ENCODE results near the gene BAD.
"Not testable (repeated sequence)": the region's sequence is repeated elsewhere in the genome, so short reads cannot be mapped to it uniquely, and the experiment has no call there.

The BAD gene

DNA sequence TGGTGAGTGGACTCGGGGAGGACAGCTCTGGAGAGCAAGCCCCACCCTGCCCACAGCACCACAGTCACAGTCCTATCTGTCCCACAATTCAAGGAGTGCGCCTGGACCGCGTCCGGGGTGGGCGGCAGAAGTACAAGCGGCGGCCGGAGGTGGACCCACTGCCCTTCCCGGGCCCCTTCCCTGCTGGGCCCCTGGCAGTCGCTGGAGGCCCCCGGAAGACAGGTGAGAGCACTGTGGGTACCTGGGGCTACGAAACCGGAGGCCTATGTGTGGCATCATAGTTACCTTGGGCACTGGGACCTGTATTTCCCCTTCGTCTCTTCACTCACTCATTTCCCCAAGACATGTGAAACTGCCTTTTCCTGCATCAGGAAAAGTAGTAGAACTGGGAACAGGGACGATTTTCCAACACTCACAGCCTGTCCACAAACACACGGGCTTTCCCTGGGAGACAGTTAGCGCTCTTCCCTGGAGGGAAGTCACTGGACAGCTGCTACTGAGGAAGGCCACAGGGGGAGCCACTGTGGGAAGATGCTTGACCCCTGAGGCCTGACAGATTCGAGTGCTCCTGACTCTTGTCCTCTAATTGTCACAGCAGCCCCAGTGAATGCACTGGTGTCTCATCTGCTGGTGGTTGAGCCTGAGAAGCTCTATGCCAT lies 29.8 kb upstream of the BAD start:
- DNase-seq (ENCODE audit: insufficient read length, low spot score) = no peak
- TF ChIP-seq, protein P1, sequence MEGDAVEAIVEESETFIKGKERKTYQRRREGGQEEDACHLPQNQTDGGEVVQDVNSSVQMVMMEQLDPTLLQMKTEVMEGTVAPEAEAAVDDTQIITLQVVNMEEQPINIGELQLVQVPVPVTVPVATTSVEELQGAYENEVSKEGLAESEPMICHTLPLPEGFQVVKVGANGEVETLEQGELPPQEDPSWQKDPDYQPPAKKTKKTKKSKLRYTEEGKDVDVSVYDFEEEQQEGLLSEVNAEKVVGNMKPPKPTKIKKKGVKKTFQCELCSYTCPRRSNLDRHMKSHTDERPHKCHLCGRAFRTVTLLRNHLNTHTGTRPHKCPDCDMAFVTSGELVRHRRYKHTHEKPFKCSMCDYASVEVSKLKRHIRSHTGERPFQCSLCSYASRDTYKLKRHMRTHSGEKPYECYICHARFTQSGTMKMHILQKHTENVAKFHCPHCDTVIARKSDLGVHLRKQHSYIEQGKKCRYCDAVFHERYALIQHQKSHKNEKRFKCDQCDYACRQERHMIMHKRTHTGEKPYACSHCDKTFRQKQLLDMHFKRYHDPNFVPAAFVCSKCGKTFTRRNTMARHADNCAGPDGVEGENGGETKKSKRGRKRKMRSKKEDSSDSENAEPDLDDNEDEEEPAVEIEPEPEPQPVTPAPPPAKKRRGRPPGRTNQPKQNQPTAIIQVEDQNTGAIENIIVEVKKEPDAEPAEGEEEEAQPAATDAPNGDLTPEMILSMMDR (IDR thresholded peaks at IDR 0.05; ENCODE audit: insufficient read depth, missing control alignments) = no peak
- no peak for FAIRE-seq

DNA sequence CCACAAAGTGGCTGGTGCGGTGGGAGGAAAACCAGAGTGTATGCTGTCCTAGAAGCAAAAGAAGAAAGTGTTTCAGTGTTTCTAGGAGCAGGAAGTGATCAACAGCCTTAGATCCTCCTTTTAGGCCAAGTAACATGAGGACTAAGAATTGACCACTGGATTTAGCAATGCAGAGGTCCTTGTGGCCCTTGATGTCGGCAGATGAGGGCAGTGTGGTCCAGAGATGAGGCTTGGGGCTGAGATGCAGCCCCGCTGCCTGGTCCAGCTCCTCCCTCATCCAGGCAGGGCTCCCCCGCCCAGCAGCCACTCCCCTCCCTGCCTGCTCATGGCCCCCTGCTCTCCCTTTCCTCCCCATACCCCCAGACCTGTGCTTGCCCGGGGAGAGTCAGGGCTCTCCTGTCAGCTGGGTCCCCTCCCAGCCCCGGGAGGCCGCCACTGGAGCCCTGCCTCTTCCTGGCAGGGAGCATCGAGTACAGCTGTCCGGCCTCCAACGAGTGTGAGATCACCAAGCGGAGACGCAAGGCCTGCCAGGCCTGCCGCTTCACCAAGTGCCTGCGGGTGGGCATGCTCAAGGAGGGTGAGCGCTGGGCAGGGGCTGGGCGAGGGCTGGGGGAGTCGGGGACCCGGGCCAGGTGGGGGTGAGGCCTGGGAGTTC lies 29.2 kb upstream of the BAD start:
- no peak for DNase-seq (ENCODE audit: insufficient read length, low spot score)
- TF ChIP-seq, protein P1 (IDR thresholded peaks at IDR 0.05; ENCODE audit: insufficient read depth, missing control alignments) = no peak
- no peak for FAIRE-seq

DNA sequence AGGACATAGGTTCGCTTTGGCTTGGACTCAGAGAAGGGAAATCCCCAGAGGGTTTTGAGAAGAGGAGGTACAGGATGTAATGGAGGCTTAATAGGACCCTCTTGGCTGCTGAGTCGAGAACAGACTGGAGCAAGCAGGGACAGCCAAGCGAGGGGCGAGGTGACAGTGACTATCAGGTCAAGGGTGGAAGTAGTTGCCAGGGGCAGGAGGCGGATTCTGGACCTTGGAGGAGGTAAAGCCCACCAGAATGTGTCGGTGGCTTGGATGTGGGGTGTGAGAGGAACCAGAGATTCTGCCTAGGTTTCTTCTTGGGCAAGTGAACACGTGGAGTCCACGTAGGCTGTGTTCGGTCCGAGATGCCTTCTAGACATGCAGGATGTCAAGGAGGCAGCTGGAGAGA lies 28.5 kb upstream of the BAD start:
- FAIRE-seq (no peak), DNase-seq (ENCODE audit: insufficient read length, low spot score) (no peak)
- TF ChIP-seq, protein P1 (IDR thresholded peaks at IDR 0.05; ENCODE audit: insufficient read depth, missing control alignments) = no peak

DNA sequence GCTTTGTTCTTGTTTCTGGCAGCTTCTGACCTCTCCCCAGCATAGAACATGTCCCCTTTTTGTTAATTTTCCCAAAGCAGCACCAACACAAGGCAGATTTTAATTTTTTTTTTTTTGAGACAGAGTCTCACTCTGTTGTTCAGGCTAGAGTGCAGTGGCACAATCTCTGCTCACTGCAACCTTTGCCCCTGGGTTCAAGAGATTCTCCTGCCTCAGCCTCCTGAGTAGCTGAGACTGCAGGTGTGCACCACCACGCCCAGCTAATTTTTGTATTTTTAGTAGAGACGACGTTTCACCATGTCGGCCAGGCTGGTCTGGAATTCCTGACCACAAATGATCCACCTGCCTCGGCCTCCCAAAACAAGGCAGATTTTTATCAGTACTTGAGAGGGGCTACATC lies 23.3 kb upstream of the BAD start:
- not testable (repeated sequence) for FAIRE-seq; DNase-seq (ENCODE audit: insufficient read length, low spot score)

DNA sequence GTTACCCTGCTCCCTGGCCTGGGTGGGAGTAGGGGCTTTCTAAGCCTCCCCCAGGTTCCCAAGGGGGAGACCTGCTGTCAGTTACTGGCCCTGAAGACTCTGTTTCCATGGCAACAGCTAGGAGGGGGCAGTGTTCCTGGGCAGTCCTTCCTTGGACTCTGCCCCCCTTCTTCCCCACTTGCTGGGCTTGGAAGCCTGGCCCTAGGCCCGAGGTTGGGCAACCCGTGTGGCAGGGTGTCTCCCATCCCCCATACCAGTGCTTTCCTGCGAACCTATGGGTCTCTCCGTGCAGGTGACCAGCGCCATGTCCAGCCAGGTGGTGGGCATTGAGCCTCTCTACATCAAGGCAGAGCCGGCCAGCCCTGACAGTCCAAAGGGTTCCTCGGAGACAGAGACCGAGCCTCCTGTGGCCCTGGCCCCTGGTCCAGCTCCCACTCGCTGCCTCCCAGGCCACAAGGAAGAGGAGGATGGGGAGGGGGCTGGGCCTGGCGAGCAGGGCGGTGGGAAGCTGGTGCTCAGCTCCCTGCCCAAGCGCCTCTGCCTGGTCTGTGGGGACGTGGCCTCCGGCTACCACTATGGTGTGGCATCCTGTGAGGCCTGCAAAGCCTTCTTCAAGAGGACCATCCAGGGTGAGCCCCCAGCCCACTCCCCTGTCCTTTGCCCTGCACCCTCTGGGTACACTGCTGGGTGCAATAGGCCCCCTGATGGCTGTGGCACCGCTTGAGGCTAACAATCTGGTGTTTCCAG lies 22.6 kb upstream of the BAD start:
- FAIRE-seq = no peak
- TF ChIP-seq, protein P1 (IDR thresholded peaks at IDR 0.05; ENCODE audit: insufficient read depth, missing control alignments) = no peak
- DNase-seq (ENCODE audit: insufficient read length, low spot score) = no peak

DNA sequence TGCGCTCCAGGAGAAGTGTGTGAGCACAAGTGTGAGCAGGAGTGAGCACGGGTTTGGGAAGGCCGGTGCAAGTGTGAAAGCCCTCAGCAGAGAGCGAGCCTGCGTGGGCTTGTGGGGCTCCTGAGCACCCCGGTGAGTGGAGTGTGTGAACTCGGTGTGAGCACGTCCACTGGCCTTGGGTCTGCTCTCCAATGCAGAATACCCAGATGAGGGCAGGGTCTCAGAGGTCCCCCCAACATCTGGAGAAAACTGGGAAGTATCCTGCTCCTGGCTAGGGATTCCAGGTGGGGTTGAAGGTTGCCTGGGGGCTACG lies 22.1 kb upstream of the BAD start:
- DNase-seq (ENCODE audit: insufficient read length, low spot score) (no peak), FAIRE-seq (no peak)
- TF ChIP-seq, protein P1 (IDR thresholded peaks at IDR 0.05; ENCODE audit: insufficient read depth, missing control alignments) = no peak

DNA sequence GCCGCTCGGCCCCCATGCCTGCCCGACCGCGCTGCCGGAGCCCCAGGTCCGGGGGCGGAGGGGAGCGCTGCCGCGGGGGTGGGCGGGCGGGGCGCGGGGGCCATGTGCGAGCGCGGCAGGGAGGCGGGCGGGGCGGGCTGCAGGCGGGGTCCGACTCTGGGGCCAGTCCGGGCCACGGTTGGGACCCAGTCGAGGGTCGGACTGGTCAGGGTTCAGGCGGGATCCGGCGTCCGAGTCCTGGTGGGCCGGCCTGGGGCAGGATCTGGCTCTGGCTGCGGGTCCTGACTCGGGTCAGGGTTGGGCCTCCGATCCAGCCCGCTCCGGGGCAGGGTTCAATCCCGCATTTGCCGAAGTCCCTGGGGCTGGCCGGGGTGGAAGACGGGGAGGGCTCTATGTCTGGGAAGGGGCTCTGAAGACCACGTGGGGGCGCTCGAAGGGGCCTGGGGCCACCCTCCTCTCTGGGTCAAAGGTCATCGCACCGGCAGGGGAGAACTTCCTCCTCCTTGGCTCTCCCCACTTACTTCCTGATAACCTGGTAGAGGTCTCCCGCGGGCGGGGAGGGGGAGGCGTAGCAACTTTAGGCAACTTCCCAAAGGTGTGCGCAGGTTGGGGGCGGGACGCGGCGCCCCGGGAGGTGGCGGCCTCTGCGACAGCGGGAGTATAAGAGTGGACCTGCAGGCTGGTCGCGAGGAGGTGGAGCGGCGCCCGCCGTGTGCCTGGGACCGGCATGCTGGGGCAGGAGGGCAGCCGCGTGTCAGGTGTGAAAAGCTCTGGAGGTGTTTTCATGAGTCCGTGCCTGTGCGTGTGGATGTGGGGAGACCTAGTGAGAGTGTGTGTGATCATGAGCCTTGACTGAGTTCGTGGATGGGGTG lies 21.5 kb upstream of the BAD start:
- FAIRE-seq (no peak), DNase-seq (ENCODE audit: insufficient read length, low spot score) (no peak)
- TF ChIP-seq, protein P1 (IDR thresholded peaks at IDR 0.05; ENCODE audit: insufficient read depth, missing control alignments) = peak; percentile 34
